HEK293 (cell line): Measurements from ENCODE around the gene CNOT8.

Experiments
- CTCF ChIA-PET: fragments of 350-600 bp; formaldehyde crosslinking; extraction: SDS; loops from one replicate; lab custom pipeline; 2021; ENCODE audit warnings: antibody characterized with exemption; lab: Yijun Ruan, JAX
- POLR2A ChIA-PET: fragments of 300-600 bp; formaldehyde crosslinking; extraction: SDS; loops from one replicate; lab custom pipeline; 2020; ENCODE audit warnings: antibody characterized with exemption, inconsistent platforms; lab: Yijun Ruan, JAX
- H3K27ac ChIP-seq: fragments of 200-500 bp; sonication (Bioruptor generic); 2 replicates; pipeline ENCODE4 v1.5.1; 2014; ENCODE audit warnings: low read depth, low read length, control low read depth, inconsistent platforms; ENCODE audit errors: extremely low read depth
- H3K36me3 ChIP-seq, 2 experiments: fragments of 200-500 bp in 1 of 2; sonication (Bioruptor generic) in 1 of 2; 1 replicate in 1 of 2; 2 replicates in 1 of 2; pipeline ENCODE4 v1.5.1; 2014 to 2017; ENCODE audit warnings: inconsistent platforms in 2 of 2, low read length in 2 of 2; ENCODE audit not compliant: control insufficient read depth in 2 of 2, insufficient read depth in 1 of 2
- H3K4me1 ChIP-seq: fragments of 200-500 bp; sonication (Bioruptor generic); 2 replicates; pipeline ENCODE4 v1.5.1; 2014; ENCODE audit warnings: mild to moderate bottlenecking, low read length, inconsistent platforms; ENCODE audit not compliant: control insufficient read depth, insufficient read depth
- H3K4me3 ChIP-seq: 2 replicates; pipeline ENCODE4 v1.5.1; 2011; ENCODE audit warnings: low read depth, mild to moderate bottlenecking, control low read depth, low read length, moderate library complexity
- H3K9me3 ChIP-seq: fragments of 200-500 bp; sonication (Bioruptor generic); 2 replicates; pipeline ENCODE4 v1.5.1; 2014; ENCODE audit warnings: low read depth, low read length, inconsistent platforms; ENCODE audit not compliant: control insufficient read depth, insufficient read depth
- GLI2 ChIP-seq: fragments of 450-650 bp; formaldehyde crosslinking; IDR thresholded peaks from 2 replicates; pipeline ENCODE4; 2017; ENCODE audit warnings: missing biosample characterization, missing genetic modification characterization, low read depth, borderline replicate concordance
- HOXA7 ChIP-seq: sonication (generic); formaldehyde crosslinking; IDR thresholded peaks from 2 replicates; pipeline ENCODE4 v1.8.1; 2022; ENCODE audit warnings: missing genetic modification reagents, borderline replicate concordance
- KLF10 ChIP-seq: fragments of 450-650 bp; IDR thresholded peaks from 2 replicates; pipeline ENCODE4 v1.5.1; 2018; ENCODE audit warnings: missing biosample characterization, mild to moderate bottlenecking, missing genetic modification characterization
- PATZ1 ChIP-seq: fragments of 450-650 bp; formaldehyde crosslinking; IDR thresholded peaks from 2 replicates; pipeline ENCODE4 v1.5.1; 2016; ENCODE audit warnings: missing biosample characterization, missing genetic modification characterization
- PRDM2 ChIP-seq: fragments of 450-650 bp; formaldehyde crosslinking; IDR thresholded peaks from 2 replicates; pipeline ENCODE4 v1.5.1; 2016; ENCODE audit warnings: missing biosample characterization, missing genetic modification characterization, borderline replicate concordance
- RBAK ChIP-seq: fragments of 450-650 bp; formaldehyde crosslinking; IDR thresholded peaks from 2 replicates; pipeline ENCODE4 v1.5.1; 2016; ENCODE audit warnings: missing biosample characterization, missing genetic modification characterization
- SP7 ChIP-seq: fragments of 450-650 bp; formaldehyde crosslinking; IDR thresholded peaks from 2 replicates; pipeline ENCODE4 v1.5.1; 2016; ENCODE audit warnings: missing biosample characterization, missing genetic modification characterization
- ZBTB20 ChIP-seq: fragments of 450-650 bp; formaldehyde crosslinking; IDR thresholded peaks from 2 replicates; pipeline ENCODE4 v1.5.1; 2016; ENCODE audit warnings: missing biosample characterization, missing genetic modification characterization
- ZBTB21 ChIP-seq: fragments of 450-650 bp; formaldehyde crosslinking; IDR thresholded peaks from 2 replicates; pipeline ENCODE4 v1.5.1; 2017; ENCODE audit warnings: missing biosample characterization, missing genetic modification characterization
- ZBTB26 ChIP-seq: fragments of 450-650 bp; formaldehyde crosslinking; optimal IDR thresholded peaks from 2 replicates; pipeline ENCODE3; 2016; ENCODE audit warnings: missing biosample characterization, mild to moderate bottlenecking, missing genetic modification characterization
- ZEB2 ChIP-seq: fragments of 450-650 bp; formaldehyde crosslinking; IDR thresholded peaks from 2 replicates; pipeline ENCODE4 v1.5.1; 2016; ENCODE audit warnings: missing biosample characterization, missing genetic modification characterization
- ZNF121 ChIP-seq: fragments of 450-650 bp; formaldehyde crosslinking; IDR thresholded peaks from 2 replicates; pipeline ENCODE4 v1.5.1; 2016; ENCODE audit warnings: missing biosample characterization, missing genetic modification characterization
- ZNF138 ChIP-seq: fragments of 450-650 bp; formaldehyde crosslinking; IDR thresholded peaks from 2 replicates; pipeline ENCODE4 v1.5.1; 2016; ENCODE audit warnings: missing biosample characterization, missing genetic modification characterization, borderline replicate concordance
- ZNF18 ChIP-seq: fragments of 450-650 bp; formaldehyde crosslinking; IDR thresholded peaks from 2 replicates; pipeline ENCODE4 v1.5.1; 2016; ENCODE audit warnings: missing biosample characterization, missing genetic modification characterization
- ZNF341 ChIP-seq: fragments of 450-650 bp; formaldehyde crosslinking; IDR thresholded peaks from 2 replicates; pipeline ENCODE4; 2016; ENCODE audit warnings: low read depth, missing biosample characterization, missing genetic modification characterization
- ZNF391 ChIP-seq: fragments of 450-650 bp; formaldehyde crosslinking; IDR thresholded peaks from 2 replicates; pipeline ENCODE4 v1.5.1; 2016; ENCODE audit warnings: low read depth, missing biosample characterization, missing genetic modification characterization, borderline replicate concordance
- ZNF514 ChIP-seq: fragments of 450-650 bp; formaldehyde crosslinking; IDR thresholded peaks from 2 replicates; pipeline ENCODE4 v1.5.1; 2016; ENCODE audit warnings: missing biosample characterization, missing genetic modification characterization
- ZNF660 ChIP-seq: fragments of 450-650 bp; IDR thresholded peaks from 2 replicates; pipeline ENCODE4 v1.5.1; 2018; ENCODE audit warnings: missing biosample characterization, mild to moderate bottlenecking, missing genetic modification characterization
- ZNF664 ChIP-seq: fragments of 450-650 bp; formaldehyde crosslinking; IDR thresholded peaks from 2 replicates; pipeline ENCODE4 v1.5.1; 2016; ENCODE audit warnings: missing biosample characterization, missing genetic modification characterization
- ZSCAN23 ChIP-seq: fragments of 450-650 bp; formaldehyde crosslinking; IDR thresholded peaks from 2 replicates; pipeline ENCODE4 v1.5.1; 2016; ENCODE audit warnings: missing biosample characterization, missing genetic modification characterization
- ZSCAN30 ChIP-seq: fragments of 450-650 bp; IDR thresholded peaks from 2 replicates; pipeline ENCODE4 v1.5.1; 2018; ENCODE audit warnings: missing biosample characterization, mild to moderate bottlenecking, missing genetic modification characterization, moderate library complexity
- TF ChIP-seq, protein P1 (sequence below): fragments of 450-650 bp; formaldehyde crosslinking; IDR thresholded peaks from 2 replicates; pipeline ENCODE4 v1.5.1; 2016; ENCODE audit warnings: missing biosample characterization, missing genetic modification characterization

CNOT8 gene

DNA sequence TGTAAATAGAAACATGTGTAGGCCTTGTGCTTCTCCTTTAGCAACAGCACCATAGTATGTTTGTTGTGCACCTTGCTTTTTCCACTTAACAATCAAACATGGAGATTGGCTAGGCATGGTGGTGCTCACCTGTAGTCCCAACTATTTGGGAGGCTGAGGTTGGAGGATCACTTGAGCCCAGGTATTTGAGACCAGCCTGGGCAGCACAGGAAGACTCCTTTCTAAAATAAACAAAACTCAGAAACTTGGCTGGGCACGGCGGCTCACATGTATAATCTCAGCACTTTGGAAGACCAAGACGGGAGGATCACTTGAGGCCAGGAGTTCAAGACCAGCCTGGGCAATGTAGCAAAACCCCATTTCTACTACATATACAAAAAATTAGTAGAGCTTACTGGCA lies 7.1 kb upstream of the CNOT8 start (continued):
- no peak for TF ChIP-seq PRDM2 (tag by site-specific recombination)
- no peak for TF ChIP-seq ZNF514 (tag by site-specific recombination)
- TF ChIP-seq, protein P1, sequence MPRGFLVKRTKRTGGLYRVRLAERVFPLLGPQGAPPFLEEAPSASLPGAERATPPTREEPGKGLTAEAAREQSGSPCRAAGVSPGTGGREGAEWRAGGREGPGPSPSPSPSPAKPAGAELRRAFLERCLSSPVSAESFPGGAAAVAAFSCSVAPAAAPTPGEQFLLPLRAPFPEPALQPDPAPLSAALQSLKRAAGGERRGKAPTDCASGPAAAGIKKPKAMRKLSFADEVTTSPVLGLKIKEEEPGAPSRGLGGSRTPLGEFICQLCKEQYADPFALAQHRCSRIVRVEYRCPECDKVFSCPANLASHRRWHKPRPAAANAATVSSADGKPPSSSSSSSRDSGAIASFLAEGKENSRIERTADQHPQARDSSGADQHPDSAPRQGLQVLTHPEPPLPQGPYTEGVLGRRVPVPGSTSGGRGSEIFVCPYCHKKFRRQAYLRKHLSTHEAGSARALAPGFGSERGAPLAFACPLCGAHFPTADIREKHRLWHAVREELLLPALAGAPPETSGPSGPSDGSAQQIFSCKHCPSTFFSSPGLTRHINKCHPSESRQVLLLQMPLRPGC (tag by site-specific recombination): no peak
- TF ChIP-seq ZNF664 (tag by site-specific recombination): no peak
- TF ChIP-seq GLI2 (tag by site-specific recombination): no peak
- TF ChIP-seq ZNF138 (tag by site-specific recombination): no peak
- no peak for TF ChIP-seq SP7 (tag by site-specific recombination)
- TF ChIP-seq RBAK: no peak
- TF ChIP-seq ZBTB21 (tag by site-specific recombination): no peak
- TF ChIP-seq ZNF660 (tag by site-specific recombination): no peak
- no peak for TF ChIP-seq ZNF18 (tag by site-specific recombination)
- TF ChIP-seq ZNF121 (tag by site-specific recombination): no peak

- Histone ChIP-seq H3K9me3 (no peaks in the 10 kb centered on the region), H3K4me1 (0 out of 2 replicates have a peak, but pooled peaks cover 3% of the 10 kb centered on the region), H3K4me3 (peak overlapping the region; percentile 90), H3K27ac (peak overlapping the region; percentile 89), H3K36me3 (peaks cover 0 to 4% of the 10 kb centered on the region in 2 experiments; a peak in 1 of 3 replicates)
- ChIA-PET CTCF (interaction anchor here (0.5 to 0.7 kb wide), 4 partner anchors 33 to 231 kb away, joined by 3 to 4 read pairs (median 3); no protein-coding TSS in a partner anchor), POLR2A (interaction anchor here (0.6 to 1.6 kb wide), 7 partner anchors 12 to 472 kb away, joined by 3 to 9 read pairs (median 3); no protein-coding TSS in a partner anchor)
- peak; percentile 46; the same call in 1 of the 2 replicates for TF ChIP-seq ZNF341 (tag by site-specific recombination)
- peak; percentile 92 for TF ChIP-seq ZBTB26
- TF ChIP-seq HOXA7 (CRISPR knock-in tag): no peak
- peak; percentile 12; the same call in 1 of the 2 replicates for TF ChIP-seq ZNF391 (tag by site-specific recombination)
- TF ChIP-seq ZBTB20 (tag by site-specific recombination): peak; percentile 77
- peak; percentile 45; the same call in 1 of the 2 replicates for TF ChIP-seq ZSCAN30 (tag by site-specific recombination)
- TF ChIP-seq KLF10 (tag by site-specific recombination): peak; percentile 84
- TF ChIP-seq ZEB2 (tag by site-specific recombination): peak; percentile 43; the same call in 1 of the 2 replicates
- peak; percentile 96; the same call in 1 of the 2 replicates for TF ChIP-seq PATZ1 (tag by site-specific recombination)
- no peak for TF ChIP-seq ZSCAN23 (tag by site-specific recombination)
These were observed 714 bp upstream of the CNOT8 start for GRCh38 chr5:154857530-154858296.
